ENCODE measurements around the gene NRBF2. TPM values are rescaled to one million over a fixed set of nuclear protein-coding genes. Genes with fewer than 3 reads are reported as not detected.

The NRBF2 gene
- total and polyA plus RNA-seq, 2 of the 4 experiments (the other 2 are of a cell fraction): 19.9 to 20.6 TPM

DNA sequence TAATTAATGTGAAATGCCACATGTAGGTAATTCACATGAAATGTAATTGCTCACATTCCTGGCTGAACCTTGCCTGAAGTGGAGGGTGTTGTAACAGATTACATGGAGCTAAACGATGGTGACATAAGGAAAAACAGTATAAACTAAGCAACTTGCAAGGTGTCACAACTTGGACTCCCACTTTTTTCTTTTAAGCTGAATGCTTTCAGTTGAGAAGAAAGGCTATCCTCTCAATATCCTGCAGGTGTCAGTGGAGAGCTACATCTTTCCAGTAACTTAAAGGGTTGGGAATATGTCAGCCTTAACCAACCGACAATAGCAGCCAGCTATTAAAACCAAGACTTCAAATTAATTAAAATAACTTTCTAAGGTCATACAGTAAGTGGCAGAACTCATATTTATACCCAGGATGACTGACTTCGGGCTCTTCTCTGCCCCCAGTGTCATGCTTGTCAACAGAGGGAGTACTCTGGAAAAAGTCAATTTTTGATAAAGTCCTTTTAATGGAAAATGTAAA, 33.7 kb downstream of the NRBF2 start:
- H2BK20ac ChIP-seq (ENCODE audit: low read depth, low read length): no peak overlapping the region
- H3K36me3 ChIP-seq (ENCODE audit: control insufficient read depth, insufficient read depth, low read length): peaks cover 5% of the 10 kb centered on the region; the same call in 1 of the 2 replicates
- no peak overlapping the region for H2BK120ac ChIP-seq (ENCODE audit: low read depth, low read length)
- no CpG with 5 or more reads among the region's 3 CpGs for WGBS, 2 experiments (ENCODE audit: extremely low coverage in 2 of 2, insufficient read length in 1 of 2)
- H3K9me3 ChIP-seq (ENCODE audit: control insufficient read depth, insufficient read depth, low read length): no peaks in the 10 kb centered on the region
- intact Hi-C loops (cut with micrococcal nuclease) (loop anchor here (1.0 to 2.0 kb wide), 3 partner anchors 463 to 554 kb away; no protein-coding TSS in a partner anchor), in situ Hi-C loops (cut with MboI; ENCODE audit: low sequenced_read_pairs) (loop anchor here (5.0 kb wide), 1 partner anchor 556 kb away; no protein-coding TSS in a partner anchor), dilution Hi-C loops (cut with HindIII; ENCODE audit: low sequenced_read_pairs, unreplicated experiment) (loop anchor here (25.0 kb wide), 2 partner anchors 546 to 554 kb away; no protein-coding TSS in a partner anchor)
- DNase-seq: peak; percentile 85
- H2AK5ac ChIP-seq (ENCODE audit: low read depth, low read length): no peak overlapping the region
- no peak overlapping the region for H3K18ac ChIP-seq (ENCODE audit: low read depth, low read length)
- H4K5ac ChIP-seq (ENCODE audit: low read depth, low read length): no peak overlapping the region
- H3K4ac ChIP-seq (ENCODE audit: low read depth, low read length): no peak overlapping the region
- H3K79me1 ChIP-seq (ENCODE audit: low read depth in 1 of 2, low read length in 2 of 2): peaks cover 1 to 16% of the 10 kb centered on the region in 2 experiments; a peak in 3 of 4 replicates
- H3K9ac ChIP-seq (ENCODE audit: low read depth, low read length): no peak overlapping the region
- no peak overlapping the region for H2AFZ ChIP-seq (replicated peaks; ENCODE audit: low read length, poor library complexity)
- ATAC-seq (ENCODE audit: low read depth): peak; percentile 73
- no peaks in the 10 kb centered on the region for H4K20me1 ChIP-seq (ENCODE audit: insufficient read depth, low read length)
- H4K91ac ChIP-seq (ENCODE audit: insufficient read depth, low read depth, low read length): no peak overlapping the region
- ChIA-PET CTCF (interaction anchor here (0.6 to 3.3 kb wide), 19 partner anchors 8 to 601 kb away, joined by 3 to 24 read pairs (median 5); no protein-coding TSS in a partner anchor), POLR2A (ENCODE audit: unreplicated experiment) (interaction anchor here (0.9 kb wide), 1 partner anchor 464 kb away, joined by 5 read pairs; no protein-coding TSS in a partner anchor)
- no peak overlapping the region for H3K4me2 ChIP-seq (ENCODE audit: low read depth, low read length)
- H3K14ac ChIP-seq (replicated peaks; ENCODE audit: low read depth, low read length): no peak overlapping the region
- H4K8ac ChIP-seq (ENCODE audit: low read depth in 2 of 2, low read length in 2 of 2): no peak overlapping the region
- TF ChIP-seq CEBPB (IDR thresholded peaks at IDR 0.05; ENCODE audit: low read depth, low read length) (no peak), SMC3 (IDR thresholded peaks at IDR 0.05; ENCODE audit: low read depth, low read length) (peak; percentile 77), MAZ (IDR thresholded peaks at IDR 0.05; ENCODE audit: borderline replicate concordance, low read depth, low read length) (no peak), RCOR1 (IDR thresholded peaks at IDR 0.05; ENCODE audit: insufficient replicate concordance, low read length) (no peak), MXI1 (IDR thresholded peaks at IDR 0.05; ENCODE audit: borderline replicate concordance, low read depth, low read length) (no peak), NFE2L2 (IDR thresholded peaks at IDR 0.05; ENCODE audit: low read depth, low read length) (no peak), MAFK (IDR thresholded peaks at IDR 0.05; ENCODE audit: low read depth, low read length) (no peak), RAD21 (IDR thresholded peaks at IDR 0.05; ENCODE audit: low read length) (peak; percentile 78), RFX5 (IDR thresholded peaks at IDR 0.05; ENCODE audit: low read depth, low read length) (no peak), POLR2A (IDR thresholded peaks at IDR 0.05; ENCODE audit: low read depth, low read length) (no peak)
- TF ChIP-seq, protein P1, sequence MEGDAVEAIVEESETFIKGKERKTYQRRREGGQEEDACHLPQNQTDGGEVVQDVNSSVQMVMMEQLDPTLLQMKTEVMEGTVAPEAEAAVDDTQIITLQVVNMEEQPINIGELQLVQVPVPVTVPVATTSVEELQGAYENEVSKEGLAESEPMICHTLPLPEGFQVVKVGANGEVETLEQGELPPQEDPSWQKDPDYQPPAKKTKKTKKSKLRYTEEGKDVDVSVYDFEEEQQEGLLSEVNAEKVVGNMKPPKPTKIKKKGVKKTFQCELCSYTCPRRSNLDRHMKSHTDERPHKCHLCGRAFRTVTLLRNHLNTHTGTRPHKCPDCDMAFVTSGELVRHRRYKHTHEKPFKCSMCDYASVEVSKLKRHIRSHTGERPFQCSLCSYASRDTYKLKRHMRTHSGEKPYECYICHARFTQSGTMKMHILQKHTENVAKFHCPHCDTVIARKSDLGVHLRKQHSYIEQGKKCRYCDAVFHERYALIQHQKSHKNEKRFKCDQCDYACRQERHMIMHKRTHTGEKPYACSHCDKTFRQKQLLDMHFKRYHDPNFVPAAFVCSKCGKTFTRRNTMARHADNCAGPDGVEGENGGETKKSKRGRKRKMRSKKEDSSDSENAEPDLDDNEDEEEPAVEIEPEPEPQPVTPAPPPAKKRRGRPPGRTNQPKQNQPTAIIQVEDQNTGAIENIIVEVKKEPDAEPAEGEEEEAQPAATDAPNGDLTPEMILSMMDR (conservative IDR thresholded peaks at IDR 0.05; ENCODE audit: low read depth, low read length): peak; percentile 82
- no peak overlapping the region for H3K27ac ChIP-seq (ENCODE audit: insufficient read depth, low read length)
- no peak overlapping the region for H3K23ac ChIP-seq (ENCODE audit: low read depth, low read length)
- H2BK5ac ChIP-seq (ENCODE audit: low read depth, low read length, poor library complexity, severe bottlenecking): no peak overlapping the region
- no TSS peak for BruUV-seq (replicated peaks)
- H3K27me3 ChIP-seq (ENCODE audit: control insufficient read depth, insufficient read depth, low read length): no peaks in the 10 kb centered on the region
- H3K56ac ChIP-seq (ENCODE audit: extremely low read depth, insufficient read depth, low read length): no peak overlapping the region
- H2BK15ac ChIP-seq (ENCODE audit: low read depth, low read length): no peak overlapping the region
- no peaks in the 10 kb centered on the region for H3K9me1 ChIP-seq (ENCODE audit: insufficient read depth, low read length)
- no peak overlapping the region for H2AK9ac ChIP-seq (replicated peaks; ENCODE audit: low read depth, low read length, poor library complexity)
- 0 out of 2 replicates have a peak, but pooled peaks cover 2% of the 10 kb centered on the region for H3K4me1 ChIP-seq (ENCODE audit: control insufficient read depth, insufficient read depth, low read length)
- no peak overlapping the region for H3K4me3 ChIP-seq (ENCODE audit: insufficient read depth, low read depth, low read length)

Measured in IMR-90 (cell line).